Subcutaneous adipose tissue (tissue), 4 donors: ENCODE results near the gene SAE1. TPM values are rescaled to one million over a fixed set of nuclear protein-coding genes. Genes with fewer than 3 reads are reported as not detected.

ENCODE experiments used
- total RNA-seq, 4 donors: library from RNA; depleted of rRNA; stranded (reverse); fragments of >200 nt; gene quantifications; one replicate each; pipeline ENCODE4 v1.1.0, GENCODE V29; 2016
- TF ChIP-seq, protein P1 (sequence below): fragments of 450-650 bp; IDR thresholded peaks from one replicate; pipeline ENCODE4 v1.5.1; 2016; ENCODE audit warnings: low read depth, mild to moderate bottlenecking, control low read depth, antibody characterized with exemption, moderate library complexity

The SAE1 gene
- total RNA-seq, 4 donors from 2014 or later, result 43.9 to 56.7 (median 51.4) TPM

DNA sequence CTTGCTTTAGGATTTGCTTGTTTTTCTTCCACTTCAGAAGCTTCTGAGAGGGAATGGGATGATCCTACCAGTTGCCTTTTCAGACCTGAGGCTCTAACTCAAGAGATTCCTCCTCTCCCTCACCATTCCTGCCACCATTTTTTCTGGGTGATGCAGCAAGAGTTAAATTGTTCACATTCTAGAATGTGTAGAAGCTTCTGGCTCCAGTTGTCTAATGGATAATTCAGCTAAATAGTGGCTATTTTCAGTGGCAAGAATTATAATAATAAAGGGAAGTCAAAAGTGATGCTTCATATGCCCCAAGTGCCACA, 79.5 kb downstream of the SAE1 start:
- TF ChIP-seq, protein P1, sequence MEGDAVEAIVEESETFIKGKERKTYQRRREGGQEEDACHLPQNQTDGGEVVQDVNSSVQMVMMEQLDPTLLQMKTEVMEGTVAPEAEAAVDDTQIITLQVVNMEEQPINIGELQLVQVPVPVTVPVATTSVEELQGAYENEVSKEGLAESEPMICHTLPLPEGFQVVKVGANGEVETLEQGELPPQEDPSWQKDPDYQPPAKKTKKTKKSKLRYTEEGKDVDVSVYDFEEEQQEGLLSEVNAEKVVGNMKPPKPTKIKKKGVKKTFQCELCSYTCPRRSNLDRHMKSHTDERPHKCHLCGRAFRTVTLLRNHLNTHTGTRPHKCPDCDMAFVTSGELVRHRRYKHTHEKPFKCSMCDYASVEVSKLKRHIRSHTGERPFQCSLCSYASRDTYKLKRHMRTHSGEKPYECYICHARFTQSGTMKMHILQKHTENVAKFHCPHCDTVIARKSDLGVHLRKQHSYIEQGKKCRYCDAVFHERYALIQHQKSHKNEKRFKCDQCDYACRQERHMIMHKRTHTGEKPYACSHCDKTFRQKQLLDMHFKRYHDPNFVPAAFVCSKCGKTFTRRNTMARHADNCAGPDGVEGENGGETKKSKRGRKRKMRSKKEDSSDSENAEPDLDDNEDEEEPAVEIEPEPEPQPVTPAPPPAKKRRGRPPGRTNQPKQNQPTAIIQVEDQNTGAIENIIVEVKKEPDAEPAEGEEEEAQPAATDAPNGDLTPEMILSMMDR, result no peak

DNA sequence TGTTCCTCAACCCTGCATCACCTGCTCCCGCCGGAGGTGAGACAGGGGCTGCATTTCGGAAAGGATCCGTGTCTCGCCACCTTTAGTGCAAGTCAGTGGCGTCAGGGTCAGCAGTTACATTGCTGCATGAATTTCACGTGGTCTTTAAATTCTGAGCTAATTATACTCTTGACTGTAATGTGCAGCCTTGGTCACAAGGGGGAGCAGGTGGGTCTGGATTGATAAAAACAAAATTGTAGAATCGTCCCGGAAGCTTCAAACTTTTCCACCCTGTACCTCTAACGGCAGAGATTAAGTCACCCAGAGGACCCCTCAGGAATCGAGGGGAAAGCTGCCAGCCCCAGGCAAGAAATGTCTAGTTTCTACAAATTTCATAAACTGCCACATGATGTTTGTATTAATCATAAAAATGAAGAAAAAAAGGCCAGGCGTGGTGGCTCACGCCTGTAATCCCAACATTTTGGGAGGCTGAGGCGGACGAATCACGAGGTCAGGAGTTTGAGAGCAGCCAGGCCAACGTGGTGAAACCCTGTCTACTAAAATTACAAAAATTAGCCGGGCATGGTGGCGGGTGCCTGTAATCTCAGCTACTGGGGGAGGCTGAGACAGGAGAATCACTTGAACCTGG, 80.2 kb downstream of the SAE1 start:
- TF ChIP-seq, protein P1, result no peak

DNA sequence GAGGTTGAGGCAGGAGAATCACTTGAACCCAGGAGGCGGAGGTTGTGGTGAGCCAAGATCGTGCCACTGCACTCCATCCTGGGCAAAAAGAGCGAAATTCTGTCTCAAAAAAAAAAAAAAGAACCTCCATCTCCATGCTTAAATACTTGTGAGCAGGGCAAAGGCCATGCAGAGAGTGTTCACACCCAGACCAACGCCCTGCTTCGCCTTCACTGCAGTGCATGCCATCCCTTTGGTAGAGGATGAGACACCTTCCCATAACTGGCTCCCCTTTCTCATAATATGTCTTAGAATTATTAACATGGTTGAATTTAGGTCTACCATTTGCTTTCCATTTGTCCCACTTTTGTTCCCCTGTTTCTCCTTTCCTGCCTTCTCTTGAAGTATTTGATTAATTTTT, 84.9 kb downstream of the SAE1 start:
- TF ChIP-seq, protein P1, result no peak

DNA sequence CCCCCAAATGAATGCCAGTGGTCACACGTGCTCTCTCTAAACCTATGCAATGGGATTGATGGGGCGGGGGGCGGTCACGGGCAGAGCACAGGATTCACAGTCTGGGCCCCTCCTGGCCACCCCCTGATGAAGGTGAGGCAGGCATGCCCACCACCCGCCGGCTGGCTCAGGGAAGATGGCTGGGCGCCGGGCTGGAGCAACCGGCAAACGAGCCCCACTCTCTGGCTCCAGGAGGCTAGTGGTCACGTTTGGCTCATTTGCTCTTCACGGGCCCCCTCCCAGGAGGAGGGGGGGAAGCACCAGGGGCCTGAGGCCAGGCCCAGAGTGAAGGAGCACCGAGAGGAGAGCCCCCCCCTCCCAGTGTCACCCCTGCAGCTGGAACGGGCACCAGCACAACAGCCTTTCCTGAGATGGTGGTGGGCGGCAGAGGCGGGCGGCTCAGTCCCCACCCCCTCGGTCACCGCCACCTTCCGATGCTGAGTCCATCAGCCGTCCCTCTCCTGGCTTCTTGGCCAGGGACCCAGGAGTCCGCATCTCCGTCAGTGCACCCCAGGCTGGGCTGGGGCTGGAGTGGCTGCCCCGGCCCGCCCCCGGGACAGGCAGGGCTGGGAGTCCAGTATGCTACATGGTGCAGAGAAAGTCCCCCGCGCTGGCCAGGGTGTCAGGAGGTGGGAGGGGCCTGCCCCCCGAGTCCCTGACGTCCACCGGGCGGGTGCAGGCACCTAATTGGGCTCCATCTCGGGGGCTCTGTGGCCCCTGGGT, 90.6 kb downstream of the SAE1 start:
- TF ChIP-seq, protein P1, result no peak

DNA sequence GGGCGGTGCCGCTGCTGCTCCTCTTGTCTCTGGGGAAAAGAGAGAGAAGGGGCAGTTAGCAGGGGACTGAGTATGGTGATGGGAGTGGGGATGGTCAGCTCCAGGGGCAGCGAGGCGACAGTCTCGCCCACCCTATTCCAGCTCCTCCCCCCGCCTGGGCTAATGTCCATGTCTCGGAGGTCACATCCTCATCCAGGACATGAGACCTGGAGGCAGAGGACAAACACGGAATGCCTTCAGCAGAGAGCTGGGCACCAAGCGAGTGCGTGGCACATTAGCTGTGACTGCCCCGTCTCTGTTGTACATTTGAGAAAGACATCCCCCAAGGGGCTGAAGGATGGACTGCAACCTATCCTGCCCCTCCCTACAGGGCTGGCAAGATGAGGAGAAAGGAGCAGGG, 91.3 kb downstream of the SAE1 start:
- TF ChIP-seq, protein P1, result no peak

DNA sequence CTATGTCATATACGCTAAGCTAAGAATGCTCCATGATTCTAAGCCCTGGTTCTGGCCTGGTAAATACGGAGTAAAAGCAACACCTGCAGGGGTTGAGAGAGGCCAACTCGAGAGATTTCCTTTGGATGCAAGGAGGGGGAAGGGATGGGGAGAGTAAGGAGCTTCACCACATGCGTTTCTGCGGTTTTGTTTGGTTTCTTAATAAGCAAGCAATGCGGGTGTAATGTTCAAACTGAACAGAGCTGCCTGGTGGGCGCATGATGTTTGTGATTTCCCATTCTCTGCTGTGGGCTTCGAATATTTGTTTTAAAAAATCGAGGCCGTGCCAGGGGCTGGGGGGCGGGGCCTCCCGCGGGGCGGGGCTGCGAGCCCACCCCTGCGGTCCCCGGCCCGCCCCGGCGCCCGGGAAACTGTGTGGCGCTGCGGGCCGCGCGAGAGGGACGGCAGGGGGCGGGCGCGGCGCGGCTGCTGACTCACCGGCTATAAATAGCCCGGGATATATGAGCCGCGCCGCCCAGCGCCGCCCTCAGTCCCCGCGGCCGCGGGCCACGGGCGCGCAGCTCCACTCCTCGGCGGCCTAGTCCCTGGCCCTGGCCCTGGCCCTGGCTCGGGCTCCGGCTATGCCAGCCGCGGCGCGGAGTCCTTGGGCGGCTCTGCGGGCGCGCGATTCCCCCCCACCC, 95.3 kb downstream of the SAE1 start:
- TF ChIP-seq, protein P1, result no peak
